Dedifferentiated amniotic fluid mesenchymal stem cell (primary cell): Measurements from ENCODE around the gene CDK1.

Experiments
- DNase-seq: peaks from one replicate; pipeline ENCODE4 v3.0.0-alpha.2; 2016; ENCODE audit errors: extremely low spot score

Gene CDK1

DNA sequence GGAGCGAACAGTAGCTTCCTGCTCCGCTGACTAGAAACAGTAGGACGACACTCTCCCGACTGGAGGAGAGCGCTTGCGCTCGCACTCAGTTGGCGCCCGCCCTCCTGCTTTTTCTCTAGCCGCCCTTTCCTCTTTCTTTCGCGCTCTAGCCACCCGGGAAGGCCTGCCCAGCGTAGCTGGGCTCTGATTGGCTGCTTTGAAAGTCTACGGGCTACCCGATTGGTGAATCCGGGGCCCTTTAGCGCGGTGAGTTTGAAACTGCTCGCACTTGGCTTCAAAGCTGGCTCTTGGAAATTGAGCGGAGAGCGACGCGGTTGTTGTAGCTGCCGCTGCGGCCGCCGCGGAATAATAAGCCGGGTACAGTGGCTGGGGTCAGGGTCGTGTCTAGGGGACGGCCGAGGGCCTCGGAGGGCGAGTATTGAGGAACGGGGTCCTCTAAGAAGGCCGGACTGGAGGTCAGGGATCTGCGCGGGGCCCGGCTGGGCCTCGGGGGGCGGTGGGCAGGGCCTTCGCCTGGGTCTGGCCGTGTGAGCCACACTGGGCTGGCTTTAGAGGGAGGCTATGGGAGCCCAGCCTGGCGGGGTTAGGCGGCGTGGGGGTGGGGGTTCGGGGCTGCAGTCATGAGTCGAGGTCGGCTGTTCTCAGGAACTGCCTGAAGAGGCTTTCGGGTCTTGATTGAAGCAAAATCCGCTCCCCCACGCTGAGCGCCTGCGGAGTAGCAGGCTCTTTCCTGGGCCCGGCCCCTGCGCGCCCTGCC lies at the start of gene CDK1:
TSS of gene CDK1 (plus strand) at position 265 of the 757 bp plus-strand sequence. CDS start 1,688 bp downstream, outside the sequence.
- DNase-seq = peak; percentile 98

DNA sequence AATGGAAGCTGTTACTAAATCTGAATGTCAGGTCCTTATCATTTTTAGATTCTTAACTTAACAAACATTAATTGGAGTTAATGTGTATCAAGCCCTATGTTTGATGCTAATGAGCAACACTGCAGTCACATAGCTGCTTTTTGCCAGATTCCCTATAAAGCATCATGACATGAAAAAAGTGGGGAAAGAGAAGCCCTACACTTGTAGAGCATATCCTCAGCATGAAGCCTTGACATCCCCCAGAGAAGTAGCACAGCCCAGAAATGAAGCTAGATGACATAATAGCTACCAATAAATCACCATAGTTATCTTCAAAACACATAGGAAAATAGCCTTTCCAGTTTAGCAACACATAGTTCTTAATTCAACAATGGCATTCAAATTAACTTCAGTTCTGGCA lies 49.2 kb upstream of the CDK1 start:
- no peak for DNase-seq

DNA sequence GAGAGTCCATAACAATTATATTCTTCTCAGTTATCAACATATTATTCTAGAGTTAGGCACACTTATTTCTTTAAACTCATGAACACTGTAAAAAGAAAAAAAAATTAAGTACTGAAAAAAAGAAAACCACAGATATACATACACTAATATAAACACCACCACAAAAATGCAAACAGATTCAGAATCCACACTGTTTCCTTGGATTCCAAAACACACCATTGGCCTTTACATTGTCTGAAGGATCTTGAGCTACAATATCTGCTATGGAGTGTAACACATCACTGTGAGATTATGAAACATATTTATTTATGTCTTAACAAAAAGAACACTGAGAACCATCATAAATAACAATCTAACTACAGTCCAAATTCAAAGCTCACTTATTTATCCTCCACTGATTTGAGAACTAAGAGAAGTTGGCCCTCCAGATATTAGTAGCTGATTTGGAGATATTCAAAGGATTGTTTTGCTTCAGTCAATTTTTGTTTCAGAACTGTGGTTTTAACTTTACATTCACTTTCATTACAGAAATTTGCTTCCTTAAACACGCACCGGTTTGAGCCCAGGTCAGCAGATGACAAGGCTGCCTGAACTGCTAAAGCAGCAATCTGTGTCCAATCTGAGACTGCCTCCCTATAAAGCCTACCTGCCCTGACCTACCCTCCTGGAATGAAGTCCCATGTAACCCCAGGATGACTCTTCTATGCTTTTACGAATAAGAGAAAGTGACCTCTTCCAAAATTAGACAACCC lies 47.0 kb upstream of the CDK1 start:
- no peak for DNase-seq

DNA sequence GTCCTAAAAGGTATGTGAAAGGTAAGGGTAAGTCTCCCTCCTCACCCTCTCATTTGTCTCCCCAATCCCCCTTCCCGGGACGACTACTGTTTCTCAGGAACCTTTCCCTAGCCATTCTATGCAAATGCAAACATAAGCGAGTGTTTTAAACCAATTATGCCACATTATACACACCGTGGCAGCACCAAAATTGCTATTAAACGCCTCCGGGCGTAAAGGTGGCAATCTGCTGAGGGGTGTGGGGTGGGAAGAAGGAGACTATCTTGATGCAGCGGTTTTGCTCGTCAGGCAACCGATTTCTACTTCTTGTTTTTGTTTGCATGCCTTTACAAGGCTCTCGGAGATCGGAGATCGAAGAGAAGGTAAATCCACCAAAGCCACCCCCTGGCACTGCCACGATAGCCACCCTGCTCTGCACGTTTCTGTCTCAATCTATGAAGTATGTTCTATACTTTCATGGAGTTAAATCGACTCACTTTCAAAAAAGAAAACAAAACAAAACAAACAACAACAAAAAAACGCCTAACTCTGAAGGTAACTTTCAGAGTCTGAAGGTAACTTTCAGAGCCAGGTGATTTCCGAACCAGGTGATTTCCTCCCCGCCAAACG lies 46.0 kb upstream of the CDK1 start:
- no peak for DNase-seq

DNA sequence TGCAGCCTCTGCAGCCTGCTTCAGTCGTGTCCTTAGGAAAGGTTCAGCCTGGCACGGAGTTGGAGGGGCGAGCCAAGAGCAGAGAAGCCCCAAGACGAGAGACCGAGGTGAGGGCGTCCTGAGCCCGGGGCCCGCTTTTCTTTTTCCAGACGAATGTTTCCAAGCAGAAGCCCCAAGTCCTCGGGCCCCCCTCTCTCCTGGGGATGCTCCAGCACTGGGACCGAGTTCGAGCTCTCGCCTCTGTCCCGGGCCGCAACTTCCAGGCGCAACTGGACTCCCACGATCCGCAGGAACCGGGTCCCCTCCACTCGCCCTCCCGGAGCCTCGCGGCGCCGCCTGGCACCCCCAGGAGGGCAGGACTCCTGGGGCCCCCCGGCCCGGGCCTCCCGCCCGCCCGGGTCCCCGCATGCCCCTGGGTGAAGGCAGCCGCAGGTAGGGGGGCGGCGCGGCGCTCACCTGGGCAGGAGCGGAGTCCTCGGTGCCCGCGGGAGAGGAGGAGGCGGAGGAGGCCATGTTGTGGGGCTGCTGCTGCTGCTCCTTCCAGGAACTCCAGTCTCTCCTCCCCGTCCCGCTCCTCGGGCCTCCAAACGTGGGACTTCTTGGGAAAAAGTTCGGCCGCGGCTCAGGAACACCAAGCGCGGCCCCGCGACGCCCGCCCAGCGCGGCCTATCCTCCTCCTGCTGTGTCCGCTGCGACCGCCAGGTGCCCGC lies 45.3 kb upstream of the CDK1 start:
- no peak for DNase-seq

DNA sequence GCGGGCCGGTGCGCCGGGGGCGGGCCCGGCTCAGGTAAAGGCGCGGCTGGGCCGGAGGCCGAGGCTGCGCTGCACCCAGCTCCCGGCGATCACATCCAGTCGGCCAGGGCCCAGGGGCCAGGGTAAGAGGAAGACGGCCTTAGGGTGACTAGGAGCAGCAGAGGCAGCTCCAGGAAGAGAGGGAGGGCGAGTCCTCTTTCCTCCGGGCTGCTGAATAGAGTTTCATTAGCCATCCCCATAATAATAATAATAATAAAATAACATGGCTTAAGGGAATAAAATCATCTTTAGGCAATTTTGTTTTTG lies 44.8 kb upstream of the CDK1 start:
- DNase-seq = no peak

DNA sequence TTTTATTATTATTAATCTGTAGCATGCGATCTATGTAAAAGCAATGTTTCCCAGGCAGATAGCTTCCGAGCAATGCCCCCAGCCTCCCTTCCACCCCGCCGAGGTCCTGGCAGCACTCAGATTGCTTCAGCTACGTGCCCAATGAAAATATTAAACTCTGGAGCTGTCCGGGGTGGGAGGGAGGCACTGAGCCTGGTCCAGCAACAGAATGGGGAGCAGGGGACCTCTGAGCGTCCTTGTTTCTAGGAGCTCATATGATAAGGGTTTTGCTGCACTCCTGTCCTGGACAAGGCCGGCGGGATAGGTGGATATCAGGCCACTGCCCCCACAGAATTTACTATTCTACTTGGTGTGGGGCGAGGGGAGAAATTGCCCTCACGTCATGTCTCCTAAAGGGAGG lies 44.5 kb upstream of the CDK1 start:
- DNase-seq = no peak

DNA sequence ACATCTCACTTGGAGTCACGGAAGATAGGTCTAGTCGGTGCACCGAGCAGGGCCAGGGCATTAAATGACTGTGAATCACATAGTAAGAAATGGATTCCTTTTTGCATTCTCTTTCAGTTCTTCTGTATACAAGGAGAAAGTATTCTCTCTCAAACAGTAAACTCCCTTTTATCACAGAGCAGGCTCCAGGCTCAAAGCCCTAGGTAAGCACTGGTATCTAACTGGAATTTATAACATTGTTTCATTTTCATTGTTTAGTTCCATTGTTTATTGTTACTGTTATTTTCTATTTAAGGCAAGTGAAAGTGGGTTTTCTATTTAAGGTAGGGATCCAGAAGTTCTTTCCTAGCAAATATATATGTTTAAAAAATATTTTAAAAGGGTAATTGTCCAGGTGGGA lies 44.1 kb upstream of the CDK1 start:
- DNase-seq = no peak

DNA sequence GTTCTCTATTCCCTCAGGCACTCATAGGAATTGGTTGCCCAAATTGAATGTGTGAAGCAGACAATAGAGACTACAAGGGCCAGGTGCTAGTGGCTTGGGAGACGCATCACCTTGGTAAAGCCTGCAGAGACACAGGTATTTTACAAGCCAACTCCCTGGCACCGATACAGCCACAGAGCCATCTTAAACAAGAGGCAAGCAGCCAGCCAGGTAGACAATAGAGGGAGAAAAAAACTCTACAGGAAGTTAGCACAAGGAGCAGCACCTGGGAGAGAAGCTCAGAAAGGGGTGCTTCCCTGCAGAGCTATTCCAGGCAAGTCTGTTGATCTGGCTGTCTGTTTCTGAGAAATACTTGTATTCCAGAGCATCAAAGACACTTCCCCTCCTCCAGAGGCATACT lies 43.0 kb upstream of the CDK1 start:
- DNase-seq = no peak

DNA sequence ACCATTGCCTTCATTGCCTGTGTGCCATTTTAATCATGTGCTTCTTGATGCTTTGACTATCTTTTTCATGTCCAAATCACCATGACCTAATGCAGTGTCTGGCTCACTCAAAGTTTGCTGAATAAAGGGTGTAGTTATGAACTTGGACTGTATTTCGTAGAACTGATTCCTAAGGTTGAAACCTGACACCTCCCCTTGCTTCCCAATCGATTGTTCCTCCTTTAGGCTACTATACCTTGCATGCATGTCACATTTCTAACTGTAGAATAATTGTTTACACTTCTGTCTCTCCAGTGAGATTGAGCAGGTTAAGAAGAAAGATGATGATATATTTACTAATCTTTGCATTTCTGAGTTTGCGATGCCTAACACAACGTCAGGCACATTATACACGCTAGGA lies 41.0 kb upstream of the CDK1 start:
- DNase-seq = no peak

DNA sequence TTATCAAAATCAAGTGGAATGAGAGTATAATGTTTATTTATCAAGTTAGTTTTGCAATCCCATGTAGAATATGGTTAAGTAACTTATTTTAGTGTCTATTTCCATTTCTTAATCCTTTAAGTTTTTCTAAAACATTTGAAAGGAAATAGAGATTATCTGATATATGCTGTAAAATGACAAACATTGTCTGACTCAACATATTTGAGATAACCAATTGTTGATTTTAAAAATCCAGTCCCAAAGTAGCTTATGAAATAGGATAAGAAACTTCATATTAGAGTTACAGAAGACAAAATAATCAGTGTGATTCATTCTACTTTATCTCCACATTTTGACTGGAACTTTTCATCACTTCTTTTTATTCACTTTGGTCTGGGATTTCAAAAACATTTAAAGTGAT lies 38.7 kb upstream of the CDK1 start:
- DNase-seq = peak; percentile 65

DNA sequence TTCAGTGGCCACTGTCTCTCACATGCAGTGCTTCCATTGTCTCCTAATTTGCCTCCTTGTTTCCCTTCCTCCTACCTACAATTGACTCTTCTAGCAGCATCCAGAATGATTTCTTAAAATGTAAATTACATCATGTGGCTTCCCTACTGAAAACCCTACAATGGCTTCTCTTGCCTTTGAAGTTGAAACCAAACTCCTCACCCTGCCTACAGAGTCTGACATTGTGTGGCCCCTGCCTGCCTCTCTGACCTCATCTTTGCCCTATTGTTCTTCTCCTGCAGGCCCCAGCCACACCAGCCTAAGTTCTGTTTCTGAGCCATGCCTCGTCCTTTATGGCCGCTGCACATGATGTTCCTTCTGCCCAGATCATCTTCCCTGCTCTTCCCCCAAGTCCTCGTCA lies 35.8 kb upstream of the CDK1 start:
- DNase-seq = no peak

DNA sequence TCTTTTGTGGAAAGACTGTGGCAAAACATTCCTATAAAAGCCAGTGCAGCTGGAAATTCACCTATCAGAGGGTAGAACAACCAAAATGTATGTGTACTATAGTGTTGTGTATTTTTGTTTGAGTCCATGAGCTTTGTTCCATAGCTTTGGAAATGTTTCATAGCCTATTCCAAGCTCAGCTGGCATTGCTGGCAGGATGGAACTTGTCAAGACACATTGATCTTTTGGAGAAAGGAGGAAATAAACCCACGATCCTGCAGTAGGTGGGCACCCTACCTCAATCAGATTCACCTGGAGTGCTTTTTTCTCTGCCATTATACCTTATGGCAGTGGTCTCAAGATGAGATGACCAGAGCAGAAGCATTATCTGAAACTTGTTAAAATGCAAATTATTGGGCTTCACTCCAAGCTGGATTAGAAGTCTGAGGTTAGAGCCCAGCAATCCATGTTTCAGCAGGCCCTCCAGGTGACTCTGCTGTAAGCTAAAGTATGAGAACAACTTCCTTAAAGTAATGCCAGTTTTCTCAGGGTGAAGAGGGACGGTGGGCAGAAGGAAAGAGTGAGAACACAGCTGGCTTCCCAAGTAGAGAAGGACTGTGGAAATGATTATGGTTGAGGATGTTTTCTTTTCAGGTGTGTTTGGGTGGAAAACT lies 30.3 kb upstream of the CDK1 start:
- no peak for DNase-seq

DNA sequence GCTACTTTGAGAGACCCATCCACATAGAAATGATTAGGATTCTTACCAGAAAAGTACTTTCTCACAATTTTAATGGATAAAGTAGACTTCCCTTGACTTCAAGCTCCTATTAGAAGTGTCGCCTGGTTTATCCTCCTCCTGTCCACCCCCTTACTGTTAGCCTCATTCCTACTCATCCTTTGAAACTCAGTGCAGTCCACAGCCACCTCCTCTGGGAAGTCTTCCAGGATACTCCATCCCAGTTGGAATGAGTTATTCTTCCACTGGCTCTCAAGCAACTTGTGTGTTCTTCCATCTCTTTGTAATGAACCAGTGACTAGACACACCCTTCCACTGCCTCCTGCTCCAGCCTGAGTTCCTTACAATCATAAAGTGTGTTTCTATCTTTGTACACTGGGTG lies 25.1 kb upstream of the CDK1 start:
- no peak for DNase-seq

DNA sequence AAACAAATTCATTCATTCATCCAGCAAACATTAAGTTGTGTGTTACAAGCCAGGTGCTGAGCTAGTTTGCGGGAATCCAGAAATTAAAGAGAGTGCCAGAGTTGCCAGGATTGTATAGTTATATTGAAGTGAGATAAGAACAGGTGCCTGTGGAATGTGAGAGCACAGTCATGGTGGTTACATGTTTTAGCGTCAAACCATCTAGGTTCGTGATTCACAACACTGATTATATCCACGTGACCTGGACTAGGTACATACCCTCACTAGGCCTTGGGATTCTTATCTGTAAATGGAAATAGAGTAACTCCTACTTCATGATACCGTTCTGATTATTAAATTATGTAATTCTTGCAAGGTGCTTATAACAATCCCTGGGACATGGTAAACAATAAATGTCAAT lies 24.5 kb upstream of the CDK1 start:
- DNase-seq = no peak

DNA sequence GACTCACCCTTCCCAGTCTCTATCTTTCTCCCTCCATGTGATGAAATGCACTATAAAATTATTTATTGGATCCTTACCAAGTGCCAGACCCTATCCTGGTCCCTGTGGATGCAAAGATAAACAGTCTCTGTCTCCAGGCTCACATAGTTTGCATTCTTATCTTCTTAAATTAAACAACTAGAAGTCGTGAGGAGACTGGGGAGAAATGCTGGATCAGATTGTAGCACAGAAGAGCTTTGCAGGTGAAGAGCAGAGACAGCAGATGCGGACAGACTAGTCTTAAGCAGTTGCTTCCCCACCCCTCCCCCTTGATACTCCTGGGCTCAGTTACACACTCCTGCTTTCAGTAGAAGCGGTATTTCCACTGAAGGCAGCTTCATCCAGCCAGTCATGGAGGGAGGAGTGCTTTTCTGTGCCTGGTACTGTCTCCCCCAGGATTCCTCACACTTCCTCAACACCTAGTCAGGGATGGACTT lies 20.8 kb upstream of the CDK1 start:
- DNase-seq = no peak

DNA sequence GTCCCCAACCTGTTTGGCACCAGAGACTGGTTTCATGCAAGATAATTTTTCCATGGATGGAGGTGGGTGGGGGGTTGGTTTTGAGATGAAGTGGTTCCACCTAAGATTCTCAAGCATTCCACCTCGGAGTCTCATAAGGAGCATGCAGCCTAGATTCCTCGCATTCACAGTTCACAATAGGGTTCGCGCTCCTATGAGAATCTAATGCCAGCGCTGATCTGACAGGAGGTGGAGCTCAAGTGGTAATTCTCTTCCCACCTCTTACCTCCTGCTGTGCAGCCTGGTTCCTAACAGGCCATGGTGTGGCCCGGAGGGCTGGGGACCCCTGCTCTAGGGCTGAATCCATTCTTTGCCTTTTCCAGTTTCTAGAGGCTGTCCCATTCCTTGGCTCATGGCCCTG lies 19.1 kb upstream of the CDK1 start:
- no peak for DNase-seq

DNA sequence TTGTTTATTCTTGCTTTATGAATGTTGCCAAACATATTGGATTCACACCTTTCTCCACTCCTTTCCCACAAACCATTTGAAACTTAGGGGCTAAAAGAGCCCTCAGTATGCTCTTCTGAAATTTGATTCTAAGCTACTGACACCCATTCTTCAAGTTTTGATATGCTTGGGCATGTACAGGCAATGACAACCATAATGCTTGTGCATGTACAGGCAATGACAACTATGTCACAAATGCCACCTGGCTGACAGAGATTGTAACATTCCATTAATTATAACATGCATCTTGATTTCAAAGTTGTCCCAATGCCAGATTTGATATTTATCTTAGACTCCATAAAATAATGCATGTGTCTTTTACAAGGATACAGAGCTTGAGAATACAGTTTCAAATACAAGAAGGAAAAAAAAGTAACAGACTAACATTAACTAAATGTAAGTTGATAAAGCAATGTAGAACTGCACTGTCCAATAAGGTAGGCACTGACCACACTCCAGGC lies 17.5 kb upstream of the CDK1 start:
- DNase-seq = no peak

DNA sequence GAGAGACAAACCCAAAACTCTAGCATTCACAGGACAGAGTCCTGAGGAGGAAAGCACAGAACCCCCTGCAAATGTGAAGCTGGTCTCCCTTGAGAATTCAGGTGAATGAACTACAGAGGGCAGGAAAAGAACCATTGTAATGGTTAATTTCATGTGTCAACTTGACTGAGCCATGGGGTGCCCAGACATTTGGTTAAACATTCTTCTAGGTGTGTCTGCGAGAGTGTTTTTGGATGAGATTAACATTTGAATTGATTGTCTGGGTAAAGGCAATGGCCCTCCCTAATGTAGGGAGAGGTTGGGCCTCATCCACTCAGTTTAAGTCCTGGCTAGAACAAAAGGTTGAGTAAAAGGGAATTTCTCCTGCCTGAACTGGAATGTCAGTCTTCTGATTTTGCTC lies 15.7 kb upstream of the CDK1 start:
- no peak for DNase-seq

DNA sequence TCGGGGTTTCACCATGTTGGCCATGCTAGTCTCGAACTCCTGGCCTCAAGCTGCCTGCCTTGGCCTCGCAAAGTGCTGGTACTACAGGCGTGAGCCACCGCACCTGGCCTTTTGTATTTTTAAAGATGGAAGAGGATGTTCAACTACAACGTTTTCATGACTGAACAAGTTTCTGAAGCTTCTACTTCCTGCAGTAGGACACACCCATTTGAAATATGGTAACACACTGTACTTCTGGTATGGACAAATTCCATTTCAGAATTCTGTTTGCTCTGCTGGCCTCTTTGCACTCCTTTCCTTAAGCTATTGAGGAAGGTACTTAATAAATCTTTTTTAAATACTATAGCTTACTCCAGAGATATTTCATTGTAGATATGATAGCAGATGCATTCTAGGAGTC lies 10.9 kb upstream of the CDK1 start:
- DNase-seq = no peak

DNA sequence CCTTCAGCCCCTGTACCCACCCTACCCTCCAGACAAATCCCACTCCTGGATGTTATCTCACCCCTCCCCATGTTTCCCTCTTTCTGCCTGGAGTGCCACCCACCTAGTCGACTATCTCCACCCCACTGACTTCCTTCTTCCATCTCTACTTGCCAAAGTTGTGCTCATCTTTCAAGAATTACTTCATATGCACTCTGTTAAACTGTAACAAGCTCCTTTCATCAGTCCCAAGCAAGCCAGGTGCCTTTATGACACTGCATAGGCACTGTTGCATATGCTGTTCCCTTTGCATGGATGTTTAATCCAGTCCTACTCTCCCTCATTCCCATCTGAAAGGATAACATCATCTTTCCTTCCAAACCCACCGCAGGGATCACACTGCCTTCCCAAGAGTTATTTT lies 8.9 kb upstream of the CDK1 start:
- DNase-seq = no peak

DNA sequence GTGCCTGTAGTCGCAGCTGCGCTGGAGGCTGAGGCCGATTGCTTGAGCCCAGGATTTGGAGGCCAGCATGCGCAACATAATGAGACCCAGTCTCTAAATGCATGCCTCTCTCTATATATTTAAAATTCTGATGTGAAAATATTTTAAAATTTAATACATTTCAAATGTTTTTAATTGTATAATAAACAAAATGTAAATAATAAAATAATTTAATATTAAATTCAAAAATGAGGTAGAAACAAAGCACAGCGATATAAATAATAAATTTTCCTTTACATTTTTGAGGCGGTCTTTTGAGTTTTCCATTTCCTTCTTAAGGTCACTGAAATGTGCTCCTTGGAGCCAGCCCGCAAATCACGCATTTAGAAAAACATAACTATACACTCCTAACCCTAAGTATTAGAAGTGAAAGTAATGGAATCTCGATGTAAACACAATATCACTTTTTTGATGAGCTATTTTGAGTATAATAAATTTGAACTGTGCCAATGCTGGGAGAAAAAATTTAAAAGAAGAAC lies 523 bp upstream of the CDK1 start:
- no peak for DNase-seq
